ENCODE data around the gene MME.

DNA sequence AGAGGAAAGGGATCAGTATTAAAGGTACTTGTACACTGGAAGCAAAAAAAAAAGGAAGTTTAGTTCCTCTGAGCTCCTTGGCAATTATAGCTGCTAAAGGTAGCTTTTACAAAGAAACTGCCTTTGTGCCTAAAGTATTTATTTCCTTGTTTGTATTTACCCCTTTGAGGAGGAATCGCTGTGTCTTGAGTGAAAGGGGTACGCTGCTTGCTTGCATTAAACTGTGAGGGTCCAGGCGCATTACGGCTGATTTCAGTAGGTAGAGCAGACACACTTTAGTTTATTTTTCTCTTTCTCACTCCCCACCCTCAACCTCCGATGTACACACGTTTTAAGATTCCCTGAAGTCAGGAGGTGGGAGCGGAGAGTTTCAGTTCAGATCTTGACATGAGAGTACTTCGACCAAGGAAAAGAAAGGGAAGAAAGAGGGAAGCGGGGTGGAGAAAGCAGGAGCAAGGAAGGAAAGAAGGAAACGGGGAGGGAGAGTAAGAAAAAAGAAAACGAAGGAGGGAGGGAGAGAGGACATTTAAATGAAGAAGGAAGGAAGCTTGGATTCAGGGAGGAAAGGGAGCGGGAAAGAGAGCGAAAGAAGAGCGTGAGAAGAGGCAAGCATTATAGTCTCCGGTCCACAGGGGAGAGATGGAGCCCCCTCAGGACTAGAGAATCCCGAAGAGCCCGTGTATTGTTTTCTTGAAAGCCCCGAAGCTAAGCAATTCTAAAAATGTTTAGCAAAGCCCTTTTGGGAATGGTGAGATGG is 1.2 kb upstream of the MME start:
- TF ChIP-seq, protein P1, sequence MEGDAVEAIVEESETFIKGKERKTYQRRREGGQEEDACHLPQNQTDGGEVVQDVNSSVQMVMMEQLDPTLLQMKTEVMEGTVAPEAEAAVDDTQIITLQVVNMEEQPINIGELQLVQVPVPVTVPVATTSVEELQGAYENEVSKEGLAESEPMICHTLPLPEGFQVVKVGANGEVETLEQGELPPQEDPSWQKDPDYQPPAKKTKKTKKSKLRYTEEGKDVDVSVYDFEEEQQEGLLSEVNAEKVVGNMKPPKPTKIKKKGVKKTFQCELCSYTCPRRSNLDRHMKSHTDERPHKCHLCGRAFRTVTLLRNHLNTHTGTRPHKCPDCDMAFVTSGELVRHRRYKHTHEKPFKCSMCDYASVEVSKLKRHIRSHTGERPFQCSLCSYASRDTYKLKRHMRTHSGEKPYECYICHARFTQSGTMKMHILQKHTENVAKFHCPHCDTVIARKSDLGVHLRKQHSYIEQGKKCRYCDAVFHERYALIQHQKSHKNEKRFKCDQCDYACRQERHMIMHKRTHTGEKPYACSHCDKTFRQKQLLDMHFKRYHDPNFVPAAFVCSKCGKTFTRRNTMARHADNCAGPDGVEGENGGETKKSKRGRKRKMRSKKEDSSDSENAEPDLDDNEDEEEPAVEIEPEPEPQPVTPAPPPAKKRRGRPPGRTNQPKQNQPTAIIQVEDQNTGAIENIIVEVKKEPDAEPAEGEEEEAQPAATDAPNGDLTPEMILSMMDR (IDR thresholded peaks at IDR 0.05): no peak
- no peak for TF ChIP-seq ZFX (IDR thresholded peaks at IDR 0.05; ENCODE audit: borderline replicate concordance)

Data from 22Rv1 (cell line).